ENCODE results near the gene PPP2R2C. TPM values are rescaled to one million over a fixed set of nuclear protein-coding genes. Genes with fewer than 3 reads are reported as not detected.

PPP2R2C gene
- total and polyA plus RNA-seq, 2 donors (not counting 1 experiment from before 2014, with no cell fraction given): 0.10 to 0.17 TPM

DNA sequence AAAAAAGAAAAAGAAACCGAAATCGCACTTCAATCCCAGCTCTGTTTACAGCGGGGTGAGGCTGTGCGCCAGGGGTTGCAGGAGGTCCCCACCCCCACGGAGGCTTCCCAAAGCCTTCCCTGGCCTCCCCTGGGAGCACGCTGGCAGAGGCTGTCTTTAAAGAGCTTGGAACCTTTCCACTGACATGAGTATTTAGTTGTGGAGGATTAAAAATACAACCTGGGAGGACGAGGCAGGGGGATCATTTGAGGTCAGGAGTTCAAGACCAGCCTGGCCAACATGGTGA is 69.1 kb downstream of the PPP2R2C start:
- no peaks in the 10 kb centered on the region for H3K36me3 ChIP-seq (ENCODE audit: control insufficient read depth, insufficient read depth, low read length)
- TF ChIP-seq EZH2 (IDR thresholded peaks at IDR 0.05; ENCODE audit: low read length, missing control alignments): no peak
- TF ChIP-seq, protein P1, sequence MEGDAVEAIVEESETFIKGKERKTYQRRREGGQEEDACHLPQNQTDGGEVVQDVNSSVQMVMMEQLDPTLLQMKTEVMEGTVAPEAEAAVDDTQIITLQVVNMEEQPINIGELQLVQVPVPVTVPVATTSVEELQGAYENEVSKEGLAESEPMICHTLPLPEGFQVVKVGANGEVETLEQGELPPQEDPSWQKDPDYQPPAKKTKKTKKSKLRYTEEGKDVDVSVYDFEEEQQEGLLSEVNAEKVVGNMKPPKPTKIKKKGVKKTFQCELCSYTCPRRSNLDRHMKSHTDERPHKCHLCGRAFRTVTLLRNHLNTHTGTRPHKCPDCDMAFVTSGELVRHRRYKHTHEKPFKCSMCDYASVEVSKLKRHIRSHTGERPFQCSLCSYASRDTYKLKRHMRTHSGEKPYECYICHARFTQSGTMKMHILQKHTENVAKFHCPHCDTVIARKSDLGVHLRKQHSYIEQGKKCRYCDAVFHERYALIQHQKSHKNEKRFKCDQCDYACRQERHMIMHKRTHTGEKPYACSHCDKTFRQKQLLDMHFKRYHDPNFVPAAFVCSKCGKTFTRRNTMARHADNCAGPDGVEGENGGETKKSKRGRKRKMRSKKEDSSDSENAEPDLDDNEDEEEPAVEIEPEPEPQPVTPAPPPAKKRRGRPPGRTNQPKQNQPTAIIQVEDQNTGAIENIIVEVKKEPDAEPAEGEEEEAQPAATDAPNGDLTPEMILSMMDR (conservative IDR thresholded peaks at IDR 0.05 in 1 of 2, IDR thresholded peaks at IDR 0.05 in 1 of 2; ENCODE audit: low read depth in 1 of 2, low read length in 2 of 2): no peak
- no peak overlapping the region for H3K4me3 ChIP-seq (replicated peaks in 1 of 4; ENCODE audit: control extremely low read depth in 1 of 4, insufficient read depth in 1 of 4, low read depth in 3 of 4, low read length in 4 of 4)
- H3K27me3 ChIP-seq (ENCODE audit: control insufficient read depth, insufficient read depth, low read length): peaks cover 2% of the 10 kb centered on the region
- no peak overlapping the region for H3K9ac ChIP-seq (ENCODE audit: insufficient read depth, low read length)
- DNase-seq (ENCODE audit: low read depth in 2 of 2): no peak
- H3K9me3 ChIP-seq (ENCODE audit: control insufficient read depth, insufficient read depth, low read depth, low read length): no peaks in the 10 kb centered on the region
- H4K20me1 ChIP-seq (ENCODE audit: control insufficient read depth, extremely low read depth, insufficient read depth, low read length): no peaks in the 10 kb centered on the region
- H3K27ac ChIP-seq (ENCODE audit: insufficient read depth, low read length): no peak overlapping the region
- H3K4me1 ChIP-seq (ENCODE audit: control insufficient read depth, extremely low read depth, insufficient read depth, low read length): no peaks in the 10 kb centered on the region
- H3K4me2 ChIP-seq (ENCODE audit: extremely low read depth, insufficient read depth, low read length): no peak overlapping the region
- H2AFZ ChIP-seq (ENCODE audit: low read length): no peak overlapping the region
- no peaks in the 10 kb centered on the region for H3K79me2 ChIP-seq (ENCODE audit: control insufficient read depth, insufficient read depth, low read length)

DNA sequence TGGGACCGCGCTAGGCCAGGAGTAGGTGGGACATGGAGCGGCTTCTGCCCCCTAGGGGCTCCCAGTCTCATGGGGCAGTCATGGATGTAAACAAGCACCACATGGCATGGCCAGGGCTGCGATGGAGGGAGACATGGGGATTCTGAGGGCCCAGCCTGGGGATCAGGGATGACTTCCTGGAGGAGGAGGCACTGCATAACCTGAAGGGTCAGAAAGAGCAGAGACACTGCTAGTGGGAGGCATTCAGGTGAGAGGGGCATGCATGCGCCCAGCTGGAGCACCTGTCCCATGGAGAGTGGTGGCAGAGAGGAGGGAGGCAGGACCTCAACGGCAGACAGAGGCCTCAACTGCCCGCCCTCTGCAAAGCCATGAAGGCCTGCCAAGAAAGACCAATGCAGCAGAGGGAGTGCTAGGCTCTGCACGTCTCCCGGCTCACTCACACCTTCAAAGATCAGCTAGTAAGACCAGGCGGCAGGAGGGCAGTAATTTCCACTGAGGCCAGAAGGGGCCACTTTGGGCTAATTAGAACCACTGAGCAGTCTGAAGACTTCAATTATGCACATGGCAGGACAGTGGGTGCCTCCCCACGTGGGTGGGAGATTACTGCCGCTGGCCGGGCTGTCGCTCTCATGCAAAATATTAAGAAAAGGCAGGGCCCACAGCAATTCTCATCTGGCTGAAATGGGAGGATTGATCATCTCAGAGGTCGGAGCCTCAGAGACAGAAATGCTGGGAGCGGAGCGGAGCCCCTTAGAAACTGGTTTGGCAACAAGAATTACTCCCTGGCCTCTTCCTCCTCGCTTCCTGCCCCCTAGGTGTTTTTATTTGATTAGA is 69.6 kb downstream of the PPP2R2C start:
- peaks cover 2% of the 10 kb centered on the region for H3K27me3 ChIP-seq (ENCODE audit: control insufficient read depth, insufficient read depth, low read length)
- no peaks in the 10 kb centered on the region for H3K4me1 ChIP-seq (ENCODE audit: control insufficient read depth, extremely low read depth, insufficient read depth, low read length)
- no peaks in the 10 kb centered on the region for H3K79me2 ChIP-seq (ENCODE audit: control insufficient read depth, insufficient read depth, low read length)
- no peak overlapping the region for H3K9ac ChIP-seq (ENCODE audit: insufficient read depth, low read length)
- no peaks in the 10 kb centered on the region for H4K20me1 ChIP-seq (ENCODE audit: control insufficient read depth, extremely low read depth, insufficient read depth, low read length)
- H3K36me3 ChIP-seq (ENCODE audit: control insufficient read depth, insufficient read depth, low read length): no peaks in the 10 kb centered on the region
- H3K4me2 ChIP-seq (ENCODE audit: extremely low read depth, insufficient read depth, low read length): no peak overlapping the region
- no peaks in the 10 kb centered on the region for H3K9me3 ChIP-seq (ENCODE audit: control insufficient read depth, insufficient read depth, low read depth, low read length)
- no peak overlapping the region for H3K27ac ChIP-seq (ENCODE audit: insufficient read depth, low read length)
- no peak for DNase-seq (ENCODE audit: low read depth in 2 of 2)
- H2AFZ ChIP-seq (ENCODE audit: low read length): no peak overlapping the region
- H3K4me3 ChIP-seq (replicated peaks in 1 of 4; ENCODE audit: control extremely low read depth in 1 of 4, insufficient read depth in 1 of 4, low read depth in 3 of 4, low read length in 4 of 4): no peak overlapping the region
- TF ChIP-seq, protein P1 (conservative IDR thresholded peaks at IDR 0.05 in 1 of 2, IDR thresholded peaks at IDR 0.05 in 1 of 2; ENCODE audit: low read depth in 1 of 2, low read length in 2 of 2): no peak
- TF ChIP-seq EZH2 (IDR thresholded peaks at IDR 0.05; ENCODE audit: low read length, missing control alignments): no peak

DNA sequence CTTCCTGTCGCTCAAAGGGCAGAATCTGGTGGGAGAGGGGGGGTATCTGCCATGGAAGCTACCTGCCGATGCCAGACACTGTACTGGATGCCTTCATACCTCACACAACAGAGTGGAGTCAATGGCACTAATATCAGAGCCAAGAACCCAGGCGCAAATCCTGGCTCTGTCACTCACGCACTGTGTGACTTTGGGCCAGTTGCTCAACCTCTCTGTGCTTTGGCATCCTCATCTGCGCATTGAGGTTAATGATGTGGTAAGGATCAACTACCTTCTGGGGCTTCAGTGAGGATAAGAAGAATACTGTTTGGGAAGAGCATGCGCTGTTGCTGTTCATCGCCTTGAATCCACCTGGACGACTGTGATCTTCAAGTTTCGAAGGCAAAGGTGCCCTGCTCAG is 70.6 kb downstream of the PPP2R2C start:
- H3K27ac ChIP-seq (ENCODE audit: insufficient read depth, low read length): no peak overlapping the region
- H2AFZ ChIP-seq (ENCODE audit: low read length): no peak overlapping the region
- no peaks in the 10 kb centered on the region for H3K36me3 ChIP-seq (ENCODE audit: control insufficient read depth, insufficient read depth, low read length)
- H3K9ac ChIP-seq (ENCODE audit: insufficient read depth, low read length): no peak overlapping the region
- no peaks in the 10 kb centered on the region for H3K4me1 ChIP-seq (ENCODE audit: control insufficient read depth, extremely low read depth, insufficient read depth, low read length)
- TF ChIP-seq, protein P1 (conservative IDR thresholded peaks at IDR 0.05 in 1 of 2, IDR thresholded peaks at IDR 0.05 in 1 of 2; ENCODE audit: low read depth in 1 of 2, low read length in 2 of 2): no peak
- no peak for TF ChIP-seq EZH2 (IDR thresholded peaks at IDR 0.05; ENCODE audit: low read length, missing control alignments)
- DNase-seq (ENCODE audit: low read depth in 2 of 2): no peak
- no peaks in the 10 kb centered on the region for H3K79me2 ChIP-seq (ENCODE audit: control insufficient read depth, insufficient read depth, low read length)
- no peaks in the 10 kb centered on the region for H3K9me3 ChIP-seq (ENCODE audit: control insufficient read depth, insufficient read depth, low read depth, low read length)
- H3K4me2 ChIP-seq (ENCODE audit: extremely low read depth, insufficient read depth, low read length): no peak overlapping the region
- H3K27me3 ChIP-seq (ENCODE audit: control insufficient read depth, insufficient read depth, low read length): peaks cover 2% of the 10 kb centered on the region
- no peaks in the 10 kb centered on the region for H4K20me1 ChIP-seq (ENCODE audit: control insufficient read depth, extremely low read depth, insufficient read depth, low read length)
- H3K4me3 ChIP-seq (replicated peaks in 1 of 4; ENCODE audit: control extremely low read depth in 1 of 4, insufficient read depth in 1 of 4, low read depth in 3 of 4, low read length in 4 of 4): no peak overlapping the region
